K562 (cell line): Measurements from ENCODE around the gene ACBD5. TPM values are rescaled to one million over a fixed set of nuclear protein-coding genes. Genes with fewer than 3 reads are reported as not detected.

Experiments
- BRCA1 ChIP-seq, 2 experiments: fragments of 450-650 bp in 1 of 2; sonication (generic) in 1 of 2; formaldehyde crosslinking in 1 of 2; IDR thresholded peaks; 2 replicates each; pipeline versions ENCODE4 v1.5.0 to v1.6.1; 2017 to 2020; ENCODE audit warnings: mild to moderate bottlenecking in 1 of 2, missing genetic modification reagents in 1 of 2
- CGGBP1 ChIP-seq: fragments of 250-450 bp; sonication (Bioruptor Pico); IDR thresholded peaks from 2 replicates; pipeline ENCODE4 v1.9.0; 2021; ENCODE audit warnings: mild to moderate bottlenecking
- HIVEP1 ChIP-seq: fragments of 250-450 bp; sonication (Bioruptor Pico); IDR thresholded peaks from 2 replicates; pipeline ENCODE4 v1.4.0; 2020; ENCODE audit warnings: mild to moderate bottlenecking
- KAT7 ChIP-seq: sonication (generic); formaldehyde crosslinking; IDR thresholded peaks from 2 replicates; pipeline ENCODE4 v1.8.0; 2022; ENCODE audit warnings: missing genetic modification reagents, mild to moderate bottlenecking, borderline replicate concordance
- MCM5 ChIP-seq: fragments of 450-650 bp; IDR thresholded peaks from 2 replicates; pipeline ENCODE4 v1.6.1; 2016; ENCODE audit warnings: low read depth
- NCOA1 ChIP-seq: fragments of 450-650 bp; IDR thresholded peaks from 2 replicates; pipeline ENCODE4 v1.6.1; 2016; ENCODE audit warnings: low read depth
- NR1H2 ChIP-seq: sonication (generic); formaldehyde crosslinking; IDR thresholded peaks from 2 replicates; pipeline ENCODE4 v1.4.0; 2020; ENCODE audit warnings: mild to moderate bottlenecking, missing genetic modification reagents
- NR4A1 ChIP-seq, 2 experiments: fragments of 250-450 bp in 1 of 2; fragments of 450-650 bp in 1 of 2; sonication (Bioruptor Pico) in 1 of 2; IDR thresholded peaks; 2 replicates each; pipeline versions ENCODE4 v1.4.0 to v1.6.1; 2016 to 2020; ENCODE audit warnings: mild to moderate bottlenecking in 2 of 2, missing compliant biosample characterization in 1 of 2, missing genetic modification characterization in 1 of 2, moderate library complexity in 1 of 2
- ZNF311 ChIP-seq: fragments of 250-450 bp; sonication (Bioruptor Pico); IDR thresholded peaks from 2 replicates; pipeline ENCODE4 v1.4.0; 2020; ENCODE audit warnings: mild to moderate bottlenecking, moderate library complexity
- polyA plus RNA-seq, 8 experiments: library from polyadenylated mRNA; depleted of rRNA in 4 of 8; stranded (reverse) in 5 of 8; unstranded in 3 of 8; fragments of >200 nt; fragmentation: Nextera tagmentation in 2 of 8; fragmentation: Illumina TruSeq in 1 of 8; extraction: Ambion mirVana in 2 of 8; extraction: Trizol in 1 of 8; gene quantifications; 2 replicates each; pipeline versions ENCODE4 v1.2.1 to v1.2.3, GENCODE V29; 2011 to 2014; ENCODE audit warnings: inconsistent platforms in 1 of 8, missing spikeins in 1 of 8
- total RNA-seq, 7 experiments: library from RNA; depleted of rRNA in 6 of 7; stranded (reverse); fragments of >200 nt in 6 of 7; fragmentation: Illumina TruSeq in 2 of 7; extraction: Trizol in 2 of 7; gene quantifications; 2 replicates each; pipeline versions ENCODE4 v1.2.1 to v1.2.3, GENCODE V29; 2011 to 2021; ENCODE audit warnings: low replicate concordance in 1 of 7
- TF ChIP-seq, protein P1 (sequence below): sonication (generic); formaldehyde crosslinking; IDR thresholded peaks from 2 replicates; pipeline ENCODE4 v1.8.0; 2022; ENCODE audit warnings: mild to moderate bottlenecking, low read depth, missing genetic modification reagents
- TF ChIP-seq, protein P2 (sequence below), 2 experiments: IDR thresholded peaks; 2 replicates each; pipeline ENCODE4 v1.6.1; 2012; ENCODE audit warnings: improper control_type of control experiment in 2 of 2, low read depth in 2 of 2, low read length in 2 of 2, borderline replicate concordance in 1 of 2
- TF ChIP-seq, protein P3 (sequence below), 2 experiments: fragments of 450-650 bp; IDR thresholded peaks; 2 replicates each; pipeline ENCODE4 v1.6.1; 2018; ENCODE audit warnings: mild to moderate bottlenecking in 2 of 2, low read depth in 1 of 2; ENCODE audit not compliant: partially characterized antibody in 2 of 2
- TF ChIP-seq, protein P4 (sequence below): sonication (generic); formaldehyde crosslinking; IDR thresholded peaks from 2 replicates; pipeline ENCODE4 v1.8.0; 2022; ENCODE audit warnings: missing genetic modification reagents, mild to moderate bottlenecking, borderline replicate concordance

Gene ACBD5
- total and polyA plus RNA-seq, 9 of the 15 experiments (the other 6 are each of a cell fraction or from before 2014, with no cell fraction given): 1.5 to 10.3 (median 7.8) TPM

DNA sequence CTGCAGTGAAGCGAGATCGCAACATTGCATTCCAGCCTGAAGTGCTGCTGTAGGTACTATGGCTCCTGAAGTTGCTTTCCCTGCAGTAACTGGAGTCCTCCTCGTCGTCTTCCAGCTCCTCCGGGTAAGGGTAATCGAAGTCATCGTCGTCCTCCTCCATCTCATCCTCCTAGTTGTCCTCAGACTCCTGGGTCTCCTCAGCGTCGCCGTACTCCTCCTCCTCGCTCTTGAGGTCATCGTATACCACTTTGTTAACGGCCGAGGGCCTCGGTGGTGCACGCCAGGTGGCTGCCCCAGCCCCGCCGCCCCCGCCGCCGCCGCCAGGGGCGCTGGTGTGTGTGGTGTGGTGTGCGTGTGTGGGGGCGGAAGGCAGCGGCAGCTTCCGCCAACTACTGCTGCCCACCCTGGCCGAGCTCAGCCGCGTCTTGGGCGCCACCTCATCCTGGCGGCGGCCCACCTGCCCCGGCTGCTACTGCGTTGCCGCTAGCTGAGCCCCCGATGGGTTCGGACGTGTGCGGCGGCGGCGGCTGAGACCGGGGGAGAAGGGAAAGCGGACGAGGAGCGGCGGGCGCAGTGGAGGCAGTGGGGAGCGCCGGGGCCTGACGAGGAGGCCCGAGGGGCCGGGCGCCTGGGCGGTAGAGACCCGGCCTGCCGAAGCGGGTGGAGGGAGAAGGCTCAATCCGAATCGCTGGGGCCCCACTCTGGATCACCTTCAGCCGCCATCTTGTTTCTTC, 11.8 kb upstream of the ACBD5 start (continued):
- TF ChIP-seq NR4A1 (CRISPR knock-in tag; IDR thresholded peaks at IDR 0.05) (no peak), NR4A1 (tag; IDR thresholded peaks at IDR 0.05) (no peak), MCM5 (no peak), KAT7 (no peak), HIVEP1 (CRISPR knock-in tag) (no peak), BRCA1 (IDR thresholded peaks at IDR 0.05) (no peak), BRCA1 (CRISPR knock-in tag; IDR thresholded peaks at IDR 0.05) (no peak), NCOA1 (no peak), NR1H2 (CRISPR knock-in tag) (no peak), CGGBP1 (no peak), ZNF311 (CRISPR knock-in tag) (no peak)
- TF ChIP-seq, protein P1, sequence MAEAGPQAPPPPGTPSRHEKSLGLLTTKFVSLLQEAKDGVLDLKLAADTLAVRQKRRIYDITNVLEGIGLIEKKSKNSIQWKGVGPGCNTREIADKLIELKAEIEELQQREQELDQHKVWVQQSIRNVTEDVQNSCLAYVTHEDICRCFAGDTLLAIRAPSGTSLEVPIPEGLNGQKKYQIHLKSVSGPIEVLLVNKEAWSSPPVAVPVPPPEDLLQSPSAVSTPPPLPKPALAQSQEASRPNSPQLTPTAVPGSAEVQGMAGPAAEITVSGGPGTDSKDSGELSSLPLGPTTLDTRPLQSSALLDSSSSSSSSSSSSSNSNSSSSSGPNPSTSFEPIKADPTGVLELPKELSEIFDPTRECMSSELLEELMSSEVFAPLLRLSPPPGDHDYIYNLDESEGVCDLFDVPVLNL (CRISPR knock-in tag): no peak
- TF ChIP-seq, protein P2, sequence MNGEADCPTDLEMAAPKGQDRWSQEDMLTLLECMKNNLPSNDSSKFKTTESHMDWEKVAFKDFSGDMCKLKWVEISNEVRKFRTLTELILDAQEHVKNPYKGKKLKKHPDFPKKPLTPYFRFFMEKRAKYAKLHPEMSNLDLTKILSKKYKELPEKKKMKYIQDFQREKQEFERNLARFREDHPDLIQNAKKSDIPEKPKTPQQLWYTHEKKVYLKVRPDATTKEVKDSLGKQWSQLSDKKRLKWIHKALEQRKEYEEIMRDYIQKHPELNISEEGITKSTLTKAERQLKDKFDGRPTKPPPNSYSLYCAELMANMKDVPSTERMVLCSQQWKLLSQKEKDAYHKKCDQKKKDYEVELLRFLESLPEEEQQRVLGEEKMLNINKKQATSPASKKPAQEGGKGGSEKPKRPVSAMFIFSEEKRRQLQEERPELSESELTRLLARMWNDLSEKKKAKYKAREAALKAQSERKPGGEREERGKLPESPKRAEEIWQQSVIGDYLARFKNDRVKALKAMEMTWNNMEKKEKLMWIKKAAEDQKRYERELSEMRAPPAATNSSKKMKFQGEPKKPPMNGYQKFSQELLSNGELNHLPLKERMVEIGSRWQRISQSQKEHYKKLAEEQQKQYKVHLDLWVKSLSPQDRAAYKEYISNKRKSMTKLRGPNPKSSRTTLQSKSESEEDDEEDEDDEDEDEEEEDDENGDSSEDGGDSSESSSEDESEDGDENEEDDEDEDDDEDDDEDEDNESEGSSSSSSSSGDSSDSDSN (IDR thresholded peaks at IDR 0.05; ENCODE audit: borderline replicate concordance in 1 of 2, low read depth in 2 of 2, low read length in 2 of 2): 0 out of 4 replicates have a peak, but pooled peaks of 1 of the 2 experiments have one; percentile 33
- TF ChIP-seq, protein P3, sequence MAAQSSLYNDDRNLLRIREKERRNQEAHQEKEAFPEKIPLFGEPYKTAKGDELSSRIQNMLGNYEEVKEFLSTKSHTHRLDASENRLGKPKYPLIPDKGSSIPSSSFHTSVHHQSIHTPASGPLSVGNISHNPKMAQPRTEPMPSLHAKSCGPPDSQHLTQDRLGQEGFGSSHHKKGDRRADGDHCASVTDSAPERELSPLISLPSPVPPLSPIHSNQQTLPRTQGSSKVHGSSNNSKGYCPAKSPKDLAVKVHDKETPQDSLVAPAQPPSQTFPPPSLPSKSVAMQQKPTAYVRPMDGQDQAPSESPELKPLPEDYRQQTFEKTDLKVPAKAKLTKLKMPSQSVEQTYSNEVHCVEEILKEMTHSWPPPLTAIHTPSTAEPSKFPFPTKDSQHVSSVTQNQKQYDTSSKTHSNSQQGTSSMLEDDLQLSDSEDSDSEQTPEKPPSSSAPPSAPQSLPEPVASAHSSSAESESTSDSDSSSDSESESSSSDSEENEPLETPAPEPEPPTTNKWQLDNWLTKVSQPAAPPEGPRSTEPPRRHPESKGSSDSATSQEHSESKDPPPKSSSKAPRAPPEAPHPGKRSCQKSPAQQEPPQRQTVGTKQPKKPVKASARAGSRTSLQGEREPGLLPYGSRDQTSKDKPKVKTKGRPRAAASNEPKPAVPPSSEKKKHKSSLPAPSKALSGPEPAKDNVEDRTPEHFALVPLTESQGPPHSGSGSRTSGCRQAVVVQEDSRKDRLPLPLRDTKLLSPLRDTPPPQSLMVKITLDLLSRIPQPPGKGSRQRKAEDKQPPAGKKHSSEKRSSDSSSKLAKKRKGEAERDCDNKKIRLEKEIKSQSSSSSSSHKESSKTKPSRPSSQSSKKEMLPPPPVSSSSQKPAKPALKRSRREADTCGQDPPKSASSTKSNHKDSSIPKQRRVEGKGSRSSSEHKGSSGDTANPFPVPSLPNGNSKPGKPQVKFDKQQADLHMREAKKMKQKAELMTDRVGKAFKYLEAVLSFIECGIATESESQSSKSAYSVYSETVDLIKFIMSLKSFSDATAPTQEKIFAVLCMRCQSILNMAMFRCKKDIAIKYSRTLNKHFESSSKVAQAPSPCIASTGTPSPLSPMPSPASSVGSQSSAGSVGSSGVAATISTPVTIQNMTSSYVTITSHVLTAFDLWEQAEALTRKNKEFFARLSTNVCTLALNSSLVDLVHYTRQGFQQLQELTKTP (IDR thresholded peaks at IDR 0.05; ENCODE audit: low read depth in 1 of 2, partially characterized antibody in 2 of 2): no peak
- TF ChIP-seq, protein P4, sequence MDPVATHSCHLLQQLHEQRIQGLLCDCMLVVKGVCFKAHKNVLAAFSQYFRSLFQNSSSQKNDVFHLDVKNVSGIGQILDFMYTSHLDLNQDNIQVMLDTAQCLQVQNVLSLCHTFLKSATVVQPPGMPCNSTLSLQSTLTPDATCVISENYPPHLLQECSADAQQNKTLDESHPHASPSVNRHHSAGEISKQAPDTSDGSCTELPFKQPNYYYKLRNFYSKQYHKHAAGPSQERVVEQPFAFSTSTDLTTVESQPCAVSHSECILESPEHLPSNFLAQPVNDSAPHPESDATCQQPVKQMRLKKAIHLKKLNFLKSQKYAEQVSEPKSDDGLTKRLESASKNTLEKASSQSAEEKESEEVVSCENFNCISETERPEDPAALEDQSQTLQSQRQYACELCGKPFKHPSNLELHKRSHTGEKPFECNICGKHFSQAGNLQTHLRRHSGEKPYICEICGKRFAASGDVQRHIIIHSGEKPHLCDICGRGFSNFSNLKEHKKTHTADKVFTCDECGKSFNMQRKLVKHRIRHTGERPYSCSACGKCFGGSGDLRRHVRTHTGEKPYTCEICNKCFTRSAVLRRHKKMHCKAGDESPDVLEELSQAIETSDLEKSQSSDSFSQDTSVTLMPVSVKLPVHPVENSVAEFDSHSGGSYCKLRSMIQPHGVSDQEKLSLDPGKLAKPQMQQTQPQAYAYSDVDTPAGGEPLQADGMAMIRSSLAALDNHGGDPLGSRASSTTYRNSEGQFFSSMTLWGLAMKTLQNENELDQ (CRISPR knock-in tag): no peak
